GM21381 (cell line): ENCODE results near the gene BEST4.
"Not testable (repeated sequence)": the region's sequence is repeated elsewhere in the genome, so short reads cannot be mapped to it uniquely, and the experiment has no call there.

Experiments used
- ATAC-seq: cut with Tn5 transposase; IDR thresholded peaks from one replicate; pipeline ENCODE4 v1.9.1; 2021; ENCODE audit warnings: mild to moderate bottlenecking, moderate library complexity; ENCODE audit not compliant: unreplicated experiment

BEST4 gene

GRCh38 chr1:44788120-44788860 is at the start of gene BEST4:
Gene BEST4 (minus strand): TSS chr1:44788170. CDS start chr1:44787705, 465 bp downstream.
- no peak for ATAC-seq

GRCh38 chr1:44835738-44836675 is 48.0 kb upstream of the BEST4 start:
- peak; percentile 77 for ATAC-seq

DNA sequence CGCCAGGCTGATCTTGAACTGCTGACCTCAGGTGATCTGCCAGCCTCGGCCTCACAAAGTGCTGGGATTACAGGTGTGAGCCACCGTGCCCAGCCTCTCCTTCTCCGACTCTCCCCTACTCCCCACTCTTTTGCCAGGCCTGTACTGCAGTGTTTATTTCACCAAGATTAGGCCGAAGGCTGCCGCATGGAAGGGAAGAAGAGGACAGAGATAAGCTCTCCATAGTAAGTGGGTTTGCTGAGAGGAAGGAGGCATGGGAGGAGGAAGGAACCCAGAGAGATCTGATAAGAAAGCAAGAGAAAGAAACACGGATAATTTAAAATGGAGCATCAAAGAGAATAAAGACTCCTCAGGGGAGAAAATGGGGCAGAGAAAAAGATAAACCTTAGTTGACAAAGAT is 46.4 kb upstream of the BEST4 start:
- ATAC-seq, result no peak

DNA sequence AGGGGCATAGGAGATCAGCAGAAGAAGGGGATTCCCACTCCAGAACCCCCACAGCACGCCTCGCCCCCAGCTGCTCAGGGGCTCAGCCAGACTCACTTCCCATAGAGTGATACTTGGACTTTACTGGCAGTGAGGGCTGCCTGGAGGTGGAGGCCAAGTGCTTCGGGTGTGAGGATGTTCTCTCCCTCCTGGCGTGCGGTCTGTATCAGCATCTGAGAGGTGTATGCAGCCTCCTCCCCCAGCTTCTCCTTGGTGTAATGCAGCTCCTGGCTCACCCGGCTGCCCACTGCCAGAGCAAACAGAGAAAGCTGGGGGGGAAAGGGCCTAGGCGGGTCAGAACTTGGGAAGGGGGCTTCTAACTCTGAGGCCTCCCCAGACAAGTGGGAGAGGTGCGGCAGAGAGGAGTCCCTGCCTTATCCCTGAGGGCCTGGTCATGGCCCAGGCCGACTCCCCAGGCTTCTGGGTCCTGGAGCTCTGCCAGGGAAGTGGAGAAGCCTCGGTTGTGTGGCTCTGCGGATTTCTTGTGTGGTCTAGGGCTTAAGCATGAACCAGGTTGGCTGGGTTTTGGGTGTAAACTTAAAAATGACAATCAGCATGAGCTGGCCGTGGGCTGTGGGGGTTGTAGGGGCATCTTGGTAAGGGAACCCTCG is 44.2 kb upstream of the BEST4 start:
- ATAC-seq, result no peak

DNA sequence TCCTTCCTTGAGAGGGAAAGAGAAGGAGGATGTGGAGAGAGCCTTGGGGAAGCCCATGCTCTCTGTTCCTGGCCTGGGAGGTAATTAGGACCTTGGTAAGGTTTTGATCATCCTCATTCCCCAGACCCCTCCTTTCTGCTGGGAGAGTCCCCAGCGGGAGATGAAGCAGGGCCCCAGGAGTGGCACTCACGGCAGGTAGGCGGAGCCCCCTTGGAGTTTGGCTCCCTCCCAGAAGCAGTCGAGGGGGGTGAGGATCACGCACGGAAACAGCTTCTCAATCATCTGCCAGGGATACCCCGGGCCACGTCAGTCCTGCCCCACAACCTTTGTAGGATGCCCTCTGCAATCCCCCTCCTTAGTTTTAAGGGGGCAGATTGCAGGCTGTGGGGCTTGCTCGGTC is 43.5 kb upstream of the BEST4 start:
- no peak for ATAC-seq

- no peak for ATAC-seq
Measured at GRCh38 chr1:44830900-44831304, 42.9 kb upstream of the BEST4 start.

DNA sequence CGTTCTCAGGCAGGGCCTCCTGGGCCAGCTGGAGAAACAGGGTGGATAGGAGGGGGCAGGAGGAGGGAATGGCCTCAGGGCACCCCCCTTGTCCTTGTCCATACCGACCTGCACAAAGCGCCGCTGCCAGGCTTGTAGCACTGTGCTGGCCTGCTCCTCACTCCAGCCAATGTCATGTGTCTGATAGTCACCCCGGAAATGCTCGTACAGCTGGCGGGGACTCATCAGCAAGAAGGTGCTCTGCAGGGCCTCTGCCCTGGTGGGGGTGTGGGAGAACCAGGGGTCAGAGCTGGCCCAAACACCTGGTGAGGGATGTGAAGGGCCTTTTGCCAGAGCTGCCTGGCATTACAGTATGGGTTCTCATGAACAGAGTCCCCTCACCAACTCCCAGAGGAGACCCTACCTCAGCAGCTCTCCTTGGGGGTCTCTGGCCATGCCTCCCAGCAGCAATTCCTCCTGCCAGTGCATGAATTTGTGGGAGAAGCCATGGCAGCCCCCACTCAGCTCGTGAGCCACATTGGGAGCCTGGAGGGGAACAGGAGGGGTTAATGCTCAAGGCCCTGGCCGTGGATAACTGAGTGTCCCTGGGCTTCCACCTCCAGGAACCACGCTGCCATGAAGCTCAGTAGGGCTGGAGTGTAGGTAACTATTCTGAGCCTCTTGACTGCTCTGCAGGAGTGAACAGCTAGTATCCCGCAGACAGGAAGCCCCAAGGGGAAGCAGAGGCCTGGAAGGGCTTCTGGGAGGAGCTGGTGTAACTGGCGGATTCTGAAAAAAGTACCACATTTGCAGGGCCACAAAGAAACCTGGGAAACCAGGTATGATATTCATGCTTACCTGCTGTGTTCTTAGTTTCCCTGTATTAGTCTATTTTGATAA is 41.8 kb upstream of the BEST4 start:
- no peak for ATAC-seq

GRCh38 chr1:44828841-44829440 is 41.0 kb upstream of the BEST4 start:
- ATAC-seq, result no peak

DNA sequence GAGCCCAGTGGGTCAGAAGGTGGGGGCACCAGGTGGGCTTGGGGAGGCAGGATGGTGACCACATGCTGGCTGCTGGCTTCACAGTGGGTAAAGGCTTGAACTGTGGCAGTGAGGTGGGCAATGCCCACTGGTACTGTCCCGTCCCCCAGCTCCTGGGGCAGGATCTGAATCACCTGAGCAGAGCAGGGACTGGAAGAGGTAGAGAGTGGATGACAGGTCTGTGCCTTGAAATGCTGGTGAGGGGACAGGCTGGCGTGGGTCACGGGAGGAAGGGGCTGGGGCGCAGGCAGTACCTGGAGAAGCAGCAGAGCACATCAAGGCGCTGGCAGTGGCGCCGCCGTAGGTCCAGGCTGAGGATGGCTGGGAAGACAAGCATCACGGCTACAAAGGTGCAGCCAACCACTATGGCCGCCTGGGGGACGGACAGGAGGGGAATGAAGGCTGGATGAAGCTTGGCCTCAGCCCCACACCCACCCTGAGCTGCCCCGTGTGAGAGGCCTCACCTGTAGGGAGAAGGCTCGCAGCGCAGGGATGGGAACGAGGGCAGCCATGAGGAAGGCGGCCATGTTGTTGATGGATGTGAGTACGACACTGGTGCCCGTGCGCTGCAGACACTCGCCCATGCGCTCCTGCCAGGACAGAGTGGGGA is 40.2 kb upstream of the BEST4 start:
- no peak for ATAC-seq

DNA sequence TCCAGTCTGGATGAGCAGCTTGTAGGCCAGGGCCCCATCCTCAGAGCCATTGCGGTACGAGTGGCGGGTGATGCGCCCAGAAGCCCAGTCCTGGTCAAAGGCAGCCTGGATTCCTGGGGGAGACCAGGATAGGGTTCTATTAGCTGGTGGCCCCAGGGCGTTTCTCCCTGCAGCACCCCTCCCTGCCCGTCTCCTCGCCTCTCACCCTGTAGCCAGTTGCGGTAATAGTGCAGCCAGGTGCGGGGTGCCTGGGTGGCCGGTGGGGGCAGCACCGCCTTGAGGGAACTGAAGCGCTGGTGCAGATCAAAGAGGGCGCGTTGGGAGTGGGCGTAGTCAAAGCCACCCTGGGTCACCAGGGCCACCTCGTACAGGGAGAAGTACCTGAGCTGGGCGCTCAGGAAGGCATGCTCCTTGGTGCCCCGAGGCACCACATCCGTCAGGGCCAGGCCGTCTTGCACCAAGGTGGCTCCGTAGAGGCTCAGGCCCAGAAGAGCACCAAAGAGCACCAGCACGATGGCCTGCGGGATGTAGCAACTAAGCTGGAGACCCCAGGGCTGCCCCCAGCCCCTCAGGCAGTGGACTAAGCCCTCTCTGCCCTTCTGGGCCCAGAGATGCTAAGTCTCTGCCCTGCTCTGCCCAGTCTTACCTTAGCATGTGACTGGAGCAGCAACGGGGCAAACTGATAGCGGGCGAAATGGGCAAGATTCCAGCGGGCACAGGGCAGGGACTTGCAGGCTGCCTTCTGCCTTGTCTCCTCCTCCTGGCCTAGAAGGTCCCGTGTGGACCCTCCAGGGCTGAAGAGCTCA is 39.4 kb upstream of the BEST4 start:
- ATAC-seq, result no peak

DNA sequence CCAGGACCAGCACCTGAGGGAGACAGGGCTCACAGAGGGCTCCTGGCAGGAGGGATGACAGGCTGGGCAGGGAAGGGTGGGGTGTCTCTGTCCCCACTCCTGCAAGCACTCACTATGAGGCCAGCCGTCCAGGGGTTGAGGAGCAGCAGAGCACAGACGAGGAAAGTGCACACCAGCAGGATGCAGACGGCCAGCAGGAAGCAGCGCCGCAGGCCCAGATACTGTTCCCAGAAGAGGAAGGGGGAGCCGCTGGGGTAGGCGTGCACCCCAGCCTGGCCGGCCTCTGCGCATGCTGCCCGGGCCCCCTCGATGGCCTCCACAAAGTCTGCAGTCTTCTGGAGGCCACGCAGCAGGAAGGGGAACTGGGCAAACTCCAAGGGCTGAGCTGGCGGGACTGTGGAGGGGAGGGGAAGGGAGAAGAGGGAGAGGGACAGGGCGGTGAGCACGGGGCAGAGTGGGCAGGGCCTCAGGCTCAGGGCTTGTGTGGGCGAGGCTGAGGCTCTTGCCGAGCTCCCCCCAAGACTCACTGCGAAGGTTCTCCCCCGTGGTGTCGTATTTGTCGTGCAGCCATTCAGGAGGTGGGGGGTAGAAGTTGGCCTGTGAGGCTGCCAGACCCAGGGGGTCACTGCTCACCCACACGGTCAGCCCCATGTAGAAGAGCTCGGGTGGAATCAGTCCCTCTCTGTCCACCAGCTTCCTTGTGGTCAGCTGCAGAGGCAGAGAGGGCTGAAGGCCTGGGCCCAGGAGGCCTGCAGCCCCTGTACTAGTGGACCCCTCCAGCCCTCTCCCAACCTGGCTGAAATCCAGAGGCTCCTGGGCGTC is 38.6 kb upstream of the BEST4 start:
- no peak for ATAC-seq

GRCh38 chr1:44824392-44824791 is 36.4 kb upstream of the BEST4 start:
- ATAC-seq, result not testable (repeated sequence)

DNA sequence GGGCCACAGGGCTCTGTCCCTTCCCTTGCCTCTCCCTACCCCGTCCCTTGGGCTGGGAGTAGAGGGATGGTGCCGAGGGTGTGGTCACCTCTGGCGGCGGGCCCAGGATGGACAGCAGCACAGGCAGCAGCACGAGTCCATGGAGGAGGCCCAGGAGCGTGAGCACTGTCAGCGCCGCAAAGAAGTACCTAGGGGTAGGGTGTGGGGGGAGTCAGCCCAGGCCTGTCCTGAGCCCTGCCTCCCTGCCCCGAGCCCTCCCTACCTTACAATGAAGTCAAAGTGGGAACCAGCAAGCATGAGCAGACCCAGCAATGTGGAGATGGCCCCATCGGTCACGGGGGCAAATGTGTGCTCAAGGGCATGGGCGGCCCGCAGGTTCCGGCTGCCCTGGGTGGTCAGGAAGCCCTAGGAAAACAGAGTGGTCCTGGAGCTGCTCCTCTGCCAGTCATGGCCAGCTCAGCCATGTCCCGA is 35.0 kb upstream of the BEST4 start:
- no peak for ATAC-seq

DNA sequence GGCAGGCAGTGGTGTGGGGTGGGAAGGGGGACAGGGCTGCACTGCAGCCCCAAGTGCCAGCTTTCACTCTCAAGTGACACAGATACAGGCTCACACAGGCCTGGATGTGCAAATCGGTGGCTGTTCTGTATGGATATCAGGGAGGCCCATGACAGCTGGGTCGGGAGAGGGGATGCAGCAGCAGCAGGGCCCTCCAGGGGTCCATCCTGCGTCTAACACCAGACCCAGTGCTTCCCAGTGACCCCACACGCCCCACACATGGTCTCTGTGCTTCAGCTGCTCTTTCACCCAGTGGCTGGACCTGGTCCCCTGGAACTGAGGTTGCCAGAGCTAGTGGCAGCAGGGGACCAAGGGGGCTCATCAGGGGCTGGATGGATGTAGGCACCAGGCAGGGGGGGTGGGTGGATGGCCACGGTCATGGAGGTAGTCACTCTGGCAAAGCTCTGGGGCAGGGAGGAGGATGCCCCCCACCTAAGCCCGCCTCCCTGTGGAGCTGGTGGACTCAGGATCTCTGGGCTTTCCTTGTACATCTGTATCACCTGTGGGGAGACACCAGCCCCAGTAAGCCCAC is 34.2 kb upstream of the BEST4 start:
- ATAC-seq, result no peak

DNA sequence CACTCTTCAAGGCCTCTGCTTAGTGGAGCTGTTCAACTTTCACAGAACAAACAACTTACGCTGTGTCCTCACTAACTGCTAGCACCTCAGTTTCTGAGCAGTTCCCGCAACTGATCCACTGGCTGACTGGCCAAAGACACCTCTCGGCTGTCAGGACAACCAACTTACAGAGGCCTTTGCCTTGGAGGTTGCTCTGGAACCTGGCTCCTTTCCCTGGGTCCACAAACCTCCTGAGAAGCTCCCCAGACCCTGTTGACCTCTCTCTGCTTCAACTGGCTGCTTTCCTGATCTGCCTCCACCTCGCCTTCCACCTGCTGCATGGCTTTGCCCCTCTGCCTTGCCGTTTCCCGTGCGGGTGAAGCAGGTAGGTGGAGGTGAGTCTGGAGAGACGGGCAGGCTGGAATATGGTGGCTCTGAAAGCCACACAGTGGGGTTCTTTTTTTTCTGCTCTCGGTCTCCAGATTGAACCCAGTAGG is 33.3 kb upstream of the BEST4 start:
- no peak for ATAC-seq

GRCh38 chr1:44820328-44821239 is 32.6 kb upstream of the BEST4 start:
- no peak for ATAC-seq
